DMS53 (cell line): Measurements from ENCODE around the gene SLC25A33.
A peak's percentile ranks its signal among the peaks of the same experiment; 100 is the strongest.
"Not testable (repeated sequence)": the region's sequence is repeated elsewhere in the genome, so short reads cannot be mapped to it uniquely, and the experiment has no call there.

Experiments
- DNase-seq: peaks from one replicate; lab custom pipeline; 2025; lab: John Stamatoyannopoulos, UW

Gene SLC25A33

GRCh38 chr1:9539829-9540550 is 725 bp downstream of the SLC25A33 start:
- DNase-seq, result peak; percentile 85

- peak; percentile 22 for DNase-seq
These were observed 3.2 kb downstream of the SLC25A33 start for GRCh38 chr1:9542430-9542829.

- no peak for DNase-seq
These were observed 5.7 kb downstream of the SLC25A33 start for GRCh38 chr1:9544926-9545325.

GRCh38 chr1:9549955-9550546 is 10.8 kb downstream of the SLC25A33 start:
- DNase-seq, result no peak

GRCh38 chr1:9551984-9552383 is 12.7 kb downstream of the SLC25A33 start:
- DNase-seq, result no peak

GRCh38 chr1:9553736-9554144 is 14.5 kb downstream of the SLC25A33 start:
- no peak for DNase-seq

GRCh38 chr1:9555942-9556341 is 16.7 kb downstream of the SLC25A33 start:
- no peak for DNase-seq

GRCh38 chr1:9557624-9558023 is 18.4 kb downstream of the SLC25A33 start:
- DNase-seq, result no peak

GRCh38 chr1:9558271-9558945 is 19.1 kb downstream of the SLC25A33 start:
- no peak for DNase-seq

GRCh38 chr1:9558946-9559545 is 19.8 kb downstream of the SLC25A33 start:
- DNase-seq, result no peak

GRCh38 chr1:9559673-9560072 is 20.4 kb downstream of the SLC25A33 start:
- DNase-seq, result no peak

GRCh38 chr1:9560090-9560489 is 20.8 kb downstream of the SLC25A33 start:
- DNase-seq, result not testable (repeated sequence)

- peak; percentile 80 for DNase-seq
These were observed 22.2 kb downstream of the SLC25A33 start for GRCh38 chr1:9561429-9561828.

- no peak for DNase-seq
These were observed 30.0 kb downstream of the SLC25A33 start for GRCh38 chr1:9569267-9569666.

- DNase-seq, result not testable (repeated sequence)
These were observed 31.7 kb downstream of the SLC25A33 start for GRCh38 chr1:9570886-9571529.

- DNase-seq, result peak; percentile 42
These were observed 34.5 kb downstream of the SLC25A33 start for GRCh38 chr1:9573723-9574122.

- no peak for DNase-seq
These were observed 36.2 kb downstream of the SLC25A33 start for GRCh38 chr1:9575486-9575885.

GRCh38 chr1:9576903-9577302 is 37.6 kb downstream of the SLC25A33 start:
- DNase-seq, result no peak

GRCh38 chr1:9577423-9577822 is 38.2 kb downstream of the SLC25A33 start:
- no peak for DNase-seq

- DNase-seq, result no peak
These were observed 41.7 kb downstream of the SLC25A33 start for GRCh38 chr1:9580942-9581341.

GRCh38 chr1:9586147-9586766 is 47.0 kb downstream of the SLC25A33 start:
- DNase-seq, result no peak
